Neuronal stem cell (in vitro differentiated cells): ENCODE results near the gene CYGB.
"Not testable (repeated sequence)": the region's sequence is repeated elsewhere in the genome, so short reads cannot be mapped to it uniquely, and the experiment has no call there.

Experiments
- DNase-seq: peaks from one replicate; pipeline ENCODE4 v3.0.0-alpha.2; 2013; ENCODE audit warnings: low spot score
- H2AFZ ChIP-seq: one replicate; pipeline ENCODE4 v1.6.1; 2013; ENCODE audit warnings: mild to moderate bottlenecking, low read length, inconsistent platforms
- H2AK5ac ChIP-seq: 2 replicates; pipeline ENCODE4 v1.6.1; 2013; ENCODE audit warnings: low read depth, mild to moderate bottlenecking, inconsistent platforms, low read length, moderate library complexity, mixed read lengths
- H2BK120ac ChIP-seq: 2 replicates; pipeline ENCODE4 v1.6.1; 2013; ENCODE audit warnings: low read depth, mild to moderate bottlenecking, inconsistent platforms, low read length, moderate library complexity, mixed read lengths
- H2BK12ac ChIP-seq: one replicate; pipeline ENCODE4 v1.6.1; 2013; ENCODE audit warnings: low read length, inconsistent platforms
- H2BK15ac ChIP-seq: 2 replicates; pipeline ENCODE4 v1.6.1; 2013; ENCODE audit warnings: mild to moderate bottlenecking, low read length, inconsistent platforms, mixed read lengths
- H2BK5ac ChIP-seq: one replicate; pipeline ENCODE4 v1.6.1; 2013; ENCODE audit warnings: inconsistent platforms, mild to moderate bottlenecking, low read length, moderate library complexity
- H3K14ac ChIP-seq: one replicate; pipeline ENCODE4 v1.6.1; 2013; ENCODE audit warnings: low read length, inconsistent platforms
- H3K18ac ChIP-seq: 2 replicates; pipeline ENCODE4 v1.6.1; 2013; ENCODE audit warnings: low read length, inconsistent platforms
- H3K23ac ChIP-seq: 2 replicates; pipeline ENCODE4 v1.6.1; 2013; ENCODE audit warnings: low read depth, mild to moderate bottlenecking, mixed read lengths, low read length, inconsistent platforms; ENCODE audit not compliant: poor library complexity
- H3K27ac ChIP-seq: replicated peaks from 3 replicates; pipeline ENCODE4 v1.5.1; 2013; ENCODE audit warnings: low read length, inconsistent platforms
- H3K27me3 ChIP-seq, 3 experiments: 2 replicates each; pipeline ENCODE4 v1.6.1; 2013; ENCODE audit warnings: low read length in 3 of 3, mild to moderate bottlenecking in 2 of 3, inconsistent platforms in 1 of 3, low read depth in 1 of 3, mixed read lengths in 1 of 3, moderate library complexity in 1 of 3; ENCODE audit not compliant: control insufficient read depth in 3 of 3, insufficient read depth in 3 of 3
- H3K36me3 ChIP-seq, 2 donors: replicated peaks in 1 of 2; 2 replicates each; pipeline ENCODE4 v1.6.1; 2013; ENCODE audit warnings: low read length in 2 of 2; ENCODE audit not compliant: control insufficient read depth in 2 of 2, insufficient read depth in 2 of 2
- H3K4ac ChIP-seq: 2 replicates; pipeline ENCODE4 v1.6.1; 2013; ENCODE audit warnings: inconsistent platforms, mild to moderate bottlenecking, low read length, moderate library complexity
- H3K4me1 ChIP-seq, 2 donors: 1 replicate in 1 of 2; 2 replicates in 1 of 2; pipeline ENCODE4 v1.6.1; 2013; ENCODE audit warnings: low read length in 2 of 2, low read depth in 1 of 2; ENCODE audit not compliant: control insufficient read depth in 2 of 2, insufficient read depth in 1 of 2
- H3K4me2 ChIP-seq: one replicate; pipeline ENCODE4 v1.6.1; 2013; ENCODE audit warnings: mild to moderate bottlenecking, low read length, inconsistent platforms; ENCODE audit not compliant: insufficient read depth, poor library complexity, severe bottlenecking
- H3K4me3 ChIP-seq, 2 donors: 2 replicates each; pipeline ENCODE4 v1.5.1; 2013; ENCODE audit warnings: low read length in 2 of 2, mild to moderate bottlenecking in 2 of 2, inconsistent platforms in 1 of 2, moderate library complexity in 1 of 2
- H3K79me1 ChIP-seq: one replicate; pipeline ENCODE4 v1.6.1; 2013; ENCODE audit warnings: low read depth, mild to moderate bottlenecking, inconsistent platforms, low read length, moderate library complexity
- H3K9ac ChIP-seq: one replicate; pipeline ENCODE4 v1.6.1; 2013; ENCODE audit warnings: mild to moderate bottlenecking, low read depth, low read length, inconsistent platforms; ENCODE audit not compliant: poor library complexity
- H3K9me3 ChIP-seq, 2 donors: replicated peaks in 1 of 2; 2 replicates each; pipeline versions ENCODE3 to v1.6.1; 2013; ENCODE audit warnings: low read length in 2 of 2, mild to moderate bottlenecking in 2 of 2, inconsistent platforms in 1 of 2, low read depth in 1 of 2, mixed read lengths in 1 of 2, moderate library complexity in 1 of 2; ENCODE audit not compliant: control insufficient read depth in 2 of 2, insufficient read depth in 1 of 2
- H4K8ac ChIP-seq: one replicate; pipeline ENCODE4 v1.6.1; 2013; ENCODE audit warnings: low read depth, mild to moderate bottlenecking, inconsistent platforms, low read length, moderate library complexity
- H4K91ac ChIP-seq: one replicate; pipeline ENCODE4 v1.6.1; 2013; ENCODE audit warnings: low read length, low read depth, mild to moderate bottlenecking, inconsistent platforms; ENCODE audit not compliant: poor library complexity
- WGBS, 2 donors: extraction: QIAGEN DNeasy Blood & Tissue Kit; methylation state at CpG; one replicate each; pipeline ENCODE4 v1.1.7; 2013; ENCODE audit warnings: missing lambda C conversion rate in 2 of 2, mixed read lengths in 1 of 2; ENCODE audit not compliant: insufficient read length in 2 of 2, insufficient replicate concordance in 1 of 2; ENCODE audit errors: extremely low coverage in 2 of 2; 5-methylcytosine and 5-hydroxymethylcytosine counted together

CYGB gene

GRCh38 chr17:76525513-76525833 is 12.0 kb downstream of the CYGB start:
- not testable (repeated sequence) for H3K9ac ChIP-seq, H3K27ac ChIP-seq, H3K36me3 ChIP-seq, H2BK120ac ChIP-seq, H2AK5ac ChIP-seq, H3K23ac ChIP-seq, H2BK12ac ChIP-seq, H3K4me3 ChIP-seq, DNase-seq, H4K8ac ChIP-seq, H3K18ac ChIP-seq, H3K4me2 ChIP-seq, H3K79me1 ChIP-seq, H2BK15ac ChIP-seq, H4K91ac ChIP-seq, H3K9me3 ChIP-seq, H3K4ac ChIP-seq, H2AFZ ChIP-seq, H2BK5ac ChIP-seq, H3K14ac ChIP-seq
- WGBS, 2 donors = no CpG with 5 or more reads among the region's 8 CpGs
- Histone ChIP-seq H3K4me1 (peaks cover 22 to 24% of the 10 kb centered on the region in 2 donors), H3K27me3 (peaks cover 0 to 33% (median 2%) of the 10 kb centered on the region in 3 experiments)

- H3K4me1 ChIP-seq = peaks cover 16 to 18% of the 10 kb centered on the region in 2 donors
- WGBS, 2 donors = no CpG with 5 or more reads among the region's 25 CpGs
- H3K79me1 ChIP-seq = peaks cover 1% of the 10 kb centered on the region
- no peak overlapping the region for H2BK15ac ChIP-seq
- no peak for DNase-seq
- H3K4ac ChIP-seq = no peak overlapping the region
- no peaks in the 10 kb centered on the region for H3K9me3 ChIP-seq
- peak overlapping the region; percentile 8 for H3K14ac ChIP-seq
- no peak overlapping the region for H3K27ac ChIP-seq
- H2BK120ac ChIP-seq = no peak overlapping the region
- H3K36me3 ChIP-seq = no peaks in the 10 kb centered on the region
- peak overlapping the region; percentile 68 for H3K23ac ChIP-seq
- no peak overlapping the region for H2BK5ac ChIP-seq
- H2BK12ac ChIP-seq = peak overlapping the region; percentile 41
- no peak overlapping the region for H4K91ac ChIP-seq
- H3K9ac ChIP-seq = peak overlapping the region; percentile 78
- H3K27me3 ChIP-seq = peaks cover 0 to 39% (median 2%) of the 10 kb centered on the region in 3 experiments
- H4K8ac ChIP-seq = no peak overlapping the region
- peak overlapping the region; percentile 49 for H2AFZ ChIP-seq
- no peak overlapping the region for H3K4me2 ChIP-seq
- H3K4me3 ChIP-seq = no peak overlapping the region
- H3K18ac ChIP-seq = peak overlapping the region; percentile 80
- H2AK5ac ChIP-seq = peak overlapping the region; percentile 65
These were observed 12.7 kb downstream of the CYGB start for GRCh38 chr17:76524598-76525512.

- no peak overlapping the region for H3K4me3 ChIP-seq
- H3K9ac ChIP-seq = no peak overlapping the region
- H3K27ac ChIP-seq = no peak overlapping the region
- H2AFZ ChIP-seq = peak overlapping the region; percentile 51
- H4K91ac ChIP-seq = no peak overlapping the region
- no peak overlapping the region for H3K14ac ChIP-seq
- H3K18ac ChIP-seq = peak overlapping the region; percentile 79
- H2BK12ac ChIP-seq = peak overlapping the region; percentile 60
- peak overlapping the region; percentile 30 for H3K4me2 ChIP-seq
- H4K8ac ChIP-seq = no peak overlapping the region
- no CpG with 5 or more reads among the region's 35 CpGs for WGBS, 2 donors
- no peak overlapping the region for H2BK15ac ChIP-seq
- peak overlapping the region; percentile 75 for H3K23ac ChIP-seq
- peak; percentile 74 for DNase-seq
- H3K4ac ChIP-seq = no peak overlapping the region
- no peak overlapping the region for H2AK5ac ChIP-seq
- peaks cover 0 to 43% (median 2%) of the 10 kb centered on the region in 3 experiments for H3K27me3 ChIP-seq
- H3K36me3 ChIP-seq = no peaks in the 10 kb centered on the region
- H3K79me1 ChIP-seq = peaks cover 1% of the 10 kb centered on the region
- no peak overlapping the region for H2BK5ac ChIP-seq
- peaks cover 7 to 13% of the 10 kb centered on the region in 2 donors for H3K4me1 ChIP-seq
- H3K9me3 ChIP-seq = no peaks in the 10 kb centered on the region
- no peak overlapping the region for H2BK120ac ChIP-seq
These were observed 14.1 kb downstream of the CYGB start for GRCh38 chr17:76523084-76524037.
